WERI-Rb-1 (cell line): ENCODE results near the gene ANKRD42.

ENCODE experiments used
- DNase-seq: peaks from one replicate; pipeline ENCODE4 v3.0.0-alpha.2; 2020
- H3K27ac ChIP-seq: fragments of 250-450 bp; sonication (Bioruptor Pico); 2 replicates; pipeline ENCODE4 v1.5.1; 2020; ENCODE audit warnings: mild to moderate bottlenecking, moderate library complexity
- H3K27me3 ChIP-seq: fragments of 250-450 bp; sonication (Bioruptor Pico); 2 replicates; pipeline ENCODE4 v1.5.1; 2021; ENCODE audit warnings: mild to moderate bottlenecking, low read depth, moderate library complexity; ENCODE audit not compliant: insufficient read depth, severe bottlenecking
- H3K36me3 ChIP-seq: fragments of 250-450 bp; sonication (Bioruptor Pico); 2 replicates; pipeline ENCODE4 v1.5.1; 2020; ENCODE audit warnings: mild to moderate bottlenecking, moderate library complexity
- H3K4me3 ChIP-seq: 2 replicates; pipeline ENCODE4 v1.5.1; 2011; ENCODE audit warnings: low read depth, mild to moderate bottlenecking, control low read depth, low read length
- H3K9me3 ChIP-seq: fragments of 250-450 bp; sonication (Bioruptor Pico); 2 replicates; pipeline ENCODE4 v1.5.1; 2021; ENCODE audit warnings: mild to moderate bottlenecking, moderate library complexity; ENCODE audit not compliant: severe bottlenecking
- TF ChIP-seq, protein P1 (sequence below): IDR thresholded peaks from 2 replicates; pipeline ENCODE4 v1.5.1; 2011; ENCODE audit warnings: low read depth, mild to moderate bottlenecking, control low read depth, inconsistent platforms, low read length

The ANKRD42 gene

DNA sequence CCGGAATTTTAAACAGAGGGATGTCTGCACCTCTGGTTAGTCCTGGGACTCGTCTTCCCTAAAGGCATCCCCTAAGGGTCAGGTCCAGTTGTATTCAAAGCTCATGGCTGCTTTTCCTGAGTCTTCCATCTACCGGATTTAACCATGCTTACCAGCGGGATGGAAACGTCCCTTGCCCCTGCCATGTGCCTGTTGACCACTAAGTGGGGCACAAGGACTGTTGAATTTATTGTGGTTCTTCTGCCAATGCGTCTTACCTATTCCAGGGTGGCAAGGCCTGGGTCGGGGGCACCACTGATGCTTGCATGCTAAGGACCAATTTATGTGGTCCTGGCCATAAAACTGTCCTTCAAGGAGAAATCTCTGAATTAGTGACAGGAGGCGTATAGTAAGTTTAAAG, 25.6 kb downstream of the ANKRD42 start:
- H3K4me3 ChIP-seq: no peak overlapping the region
- DNase-seq: peak; percentile 37
- no peaks in the 10 kb centered on the region for H3K36me3 ChIP-seq
- no peaks in the 10 kb centered on the region for H3K9me3 ChIP-seq
- no peak overlapping the region for H3K27ac ChIP-seq
- H3K27me3 ChIP-seq: no peaks in the 10 kb centered on the region
- TF ChIP-seq, protein P1, sequence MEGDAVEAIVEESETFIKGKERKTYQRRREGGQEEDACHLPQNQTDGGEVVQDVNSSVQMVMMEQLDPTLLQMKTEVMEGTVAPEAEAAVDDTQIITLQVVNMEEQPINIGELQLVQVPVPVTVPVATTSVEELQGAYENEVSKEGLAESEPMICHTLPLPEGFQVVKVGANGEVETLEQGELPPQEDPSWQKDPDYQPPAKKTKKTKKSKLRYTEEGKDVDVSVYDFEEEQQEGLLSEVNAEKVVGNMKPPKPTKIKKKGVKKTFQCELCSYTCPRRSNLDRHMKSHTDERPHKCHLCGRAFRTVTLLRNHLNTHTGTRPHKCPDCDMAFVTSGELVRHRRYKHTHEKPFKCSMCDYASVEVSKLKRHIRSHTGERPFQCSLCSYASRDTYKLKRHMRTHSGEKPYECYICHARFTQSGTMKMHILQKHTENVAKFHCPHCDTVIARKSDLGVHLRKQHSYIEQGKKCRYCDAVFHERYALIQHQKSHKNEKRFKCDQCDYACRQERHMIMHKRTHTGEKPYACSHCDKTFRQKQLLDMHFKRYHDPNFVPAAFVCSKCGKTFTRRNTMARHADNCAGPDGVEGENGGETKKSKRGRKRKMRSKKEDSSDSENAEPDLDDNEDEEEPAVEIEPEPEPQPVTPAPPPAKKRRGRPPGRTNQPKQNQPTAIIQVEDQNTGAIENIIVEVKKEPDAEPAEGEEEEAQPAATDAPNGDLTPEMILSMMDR: peak; percentile 65

DNA sequence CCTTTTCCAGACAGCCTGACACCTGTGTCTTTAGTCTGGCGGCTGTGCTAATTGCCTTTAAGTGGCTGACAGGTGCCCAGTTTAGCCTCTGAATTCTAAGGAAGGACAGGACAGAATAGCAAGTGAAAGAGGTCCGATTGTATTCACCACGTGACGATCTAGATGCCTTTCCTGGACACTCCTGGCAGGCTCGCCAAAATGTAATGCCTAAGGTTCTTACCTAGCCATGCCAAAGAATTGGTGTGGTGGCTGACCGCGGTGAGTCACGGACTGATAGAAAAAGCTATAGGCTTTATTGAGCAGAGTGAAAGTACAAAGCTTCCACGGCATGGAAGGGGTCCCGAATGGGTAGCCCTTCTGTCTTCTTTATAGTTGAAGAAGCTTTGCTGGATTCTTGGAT, 26.7 kb downstream of the ANKRD42 start:
- H3K36me3 ChIP-seq: no peaks in the 10 kb centered on the region
- no peak overlapping the region for H3K27ac ChIP-seq
- no peaks in the 10 kb centered on the region for H3K27me3 ChIP-seq
- DNase-seq: no peak
- TF ChIP-seq, protein P1: no peak
- no peak overlapping the region for H3K4me3 ChIP-seq
- H3K9me3 ChIP-seq: no peaks in the 10 kb centered on the region

- H3K9me3 ChIP-seq: no peaks in the 10 kb centered on the region
- no peak overlapping the region for H3K4me3 ChIP-seq
- no peaks in the 10 kb centered on the region for H3K36me3 ChIP-seq
- DNase-seq: no peak
- no peaks in the 10 kb centered on the region for H3K27me3 ChIP-seq
- TF ChIP-seq, protein P1: no peak
- no peak overlapping the region for H3K27ac ChIP-seq
Observed at GRCh38 chr11:83221694-83222093, 28.2 kb downstream of the ANKRD42 start.

DNA sequence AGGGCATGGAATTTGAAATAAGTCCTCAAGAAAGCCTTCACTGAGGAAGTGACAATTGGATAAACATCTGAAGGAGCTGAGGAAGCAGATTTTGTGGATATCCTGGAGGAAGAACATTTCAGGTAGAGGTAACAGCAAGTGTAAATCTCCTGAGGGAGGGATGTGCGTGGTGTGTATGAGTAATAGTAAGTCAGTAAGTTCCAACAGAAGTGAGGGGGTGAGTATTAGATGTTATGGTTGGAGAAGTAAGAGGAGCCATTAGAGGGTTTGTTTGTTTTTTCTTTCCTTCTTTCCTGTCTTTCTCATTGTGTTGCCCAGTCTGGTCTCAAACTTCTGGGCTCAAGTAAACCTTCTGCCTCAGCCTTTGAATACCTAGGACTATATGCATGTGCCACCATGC, 29.0 kb downstream of the ANKRD42 start:
- H3K4me3 ChIP-seq: no peak overlapping the region
- TF ChIP-seq, protein P1: no peak
- H3K27me3 ChIP-seq: no peaks in the 10 kb centered on the region
- H3K36me3 ChIP-seq: no peaks in the 10 kb centered on the region
- no peaks in the 10 kb centered on the region for H3K9me3 ChIP-seq
- no peak overlapping the region for H3K27ac ChIP-seq
- DNase-seq: no peak

DNA sequence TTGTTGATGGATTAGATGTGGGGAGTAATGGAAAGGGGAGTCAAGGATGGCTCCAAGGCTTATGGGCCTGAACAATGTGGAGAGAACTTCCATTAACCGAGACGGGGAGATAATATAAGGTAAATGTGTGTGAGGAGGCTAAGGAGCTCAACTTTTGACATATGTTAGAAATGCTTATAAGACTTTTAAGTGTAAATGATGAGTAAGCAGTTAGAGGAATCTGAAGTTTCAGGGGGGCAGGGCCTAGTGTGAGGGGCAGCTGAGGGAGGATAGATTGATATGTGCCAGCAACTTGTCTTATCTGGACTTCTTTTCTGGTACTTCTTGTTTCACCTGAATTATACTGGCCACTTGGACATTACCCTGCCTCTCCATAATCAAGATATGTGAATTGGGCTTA, 29.9 kb downstream of the ANKRD42 start:
- H3K4me3 ChIP-seq: no peak overlapping the region
- no peak for DNase-seq
- no peaks in the 10 kb centered on the region for H3K36me3 ChIP-seq
- H3K27ac ChIP-seq: no peak overlapping the region
- TF ChIP-seq, protein P1: no peak
- H3K9me3 ChIP-seq: no peaks in the 10 kb centered on the region
- no peaks in the 10 kb centered on the region for H3K27me3 ChIP-seq

GRCh38 chr11:83235825-83236224, 42.3 kb downstream of the ANKRD42 start:
- no peak for DNase-seq
- TF ChIP-seq, protein P1: no peak
- Histone ChIP-seq H3K4me3 (no peak overlapping the region), H3K36me3 (no peaks in the 10 kb centered on the region), H3K9me3 (no peaks in the 10 kb centered on the region), H3K27ac (no peak overlapping the region), H3K27me3 (no peaks in the 10 kb centered on the region)
